GM12878 (cell line): ENCODE data around the gene CNPY1. TPM values are rescaled to one million over a fixed set of nuclear protein-coding genes. Genes with fewer than 3 reads are reported as not detected.
"Not testable (repeated sequence)": the region's sequence is repeated elsewhere in the genome, so short reads cannot be mapped to it uniquely, and the experiment has no call there.

Experiments used
- ATAC-seq: fragments of 200-7000 bp; cut with Tn5 transposase; 3 replicates; pipeline ENCODE4 v1.9.1; 2020; ENCODE audit warnings: mild to moderate bottlenecking, moderate library complexity
- BruUV-seq: library from RNA; stranded (reverse); fragments of 400-500 nt; replicated peaks from 2 replicates; lab custom pipeline; 2021; lab: Mats Ljungman, UMichigan
- CTCF ChIA-PET: fragments of 300-600 bp; sonication (Branson Sonifier 250); formaldehyde crosslinking; extraction: SDS; loops from one replicate; lab custom pipeline; 2021; ENCODE audit warnings: inconsistent platforms; lab: Yijun Ruan, JAX
- POLR2A ChIA-PET: fragments of 350-600 bp; formaldehyde crosslinking; extraction: SDS; loops from one replicate; lab custom pipeline; 2021; ENCODE audit warnings: inconsistent platforms; lab: Charles Lee
- RAD21 ChIA-PET: fragments of 300-600 bp; sonication (Branson Sonifier 250); formaldehyde crosslinking; loops from one replicate; lab custom pipeline; 2023; ENCODE audit warnings: antibody characterized with exemption; ENCODE audit not compliant: unreplicated experiment; lab: Charles Lee
- SMC1A ChIA-PET: fragments of 300-600 bp; sonication (Branson Sonifier 250); formaldehyde crosslinking; loops from one replicate; lab custom pipeline; 2023; ENCODE audit not compliant: unreplicated experiment, uncharacterized antibody; lab: Charles Lee
- DNase-seq: peaks from one replicate; pipeline ENCODE4 v3.0.0-alpha.2; 2011; ENCODE audit warnings: low read depth, low spot score
- FAIRE-seq: peaks from 3 replicates; lab custom pipeline; 2011; peaks lifted over from hg19 to GRCh38; lab: Jason Lieb, UNC
- H2AFZ ChIP-seq: 2 replicates; pipeline ENCODE4 v1.6.0; 2011; ENCODE audit warnings: low read depth, low read length, control low read depth; ENCODE audit not compliant: control insufficient read depth
- H3K27ac ChIP-seq: 2 replicates; pipeline ENCODE4 v1.5.1; 2011; ENCODE audit warnings: control low read depth; ENCODE audit not compliant: control insufficient read depth, insufficient read depth
- H3K27me3 ChIP-seq, 2 experiments: replicated peaks in 1 of 2; 2 replicates each; pipeline versions ENCODE4 v1.6.0 to v1.6.1; 2011; ENCODE audit warnings: low read length in 1 of 2; ENCODE audit not compliant: control insufficient read depth in 2 of 2, insufficient read depth in 2 of 2
- H3K36me3 ChIP-seq, 2 experiments: 2 replicates each; pipeline ENCODE4 v1.5.1; 2011; ENCODE audit warnings: low read length in 1 of 2; ENCODE audit not compliant: control insufficient read depth in 2 of 2, insufficient read depth in 2 of 2
- H3K4me1 ChIP-seq: 2 replicates; pipeline ENCODE4 v1.6.1; 2011; ENCODE audit warnings: mild to moderate bottlenecking, low read length, moderate library complexity, mixed read lengths; ENCODE audit not compliant: control insufficient read depth, insufficient read depth
- H3K4me2 ChIP-seq: 2 replicates; pipeline ENCODE4 v1.6.0; 2011; ENCODE audit warnings: control low read depth; ENCODE audit not compliant: control insufficient read depth, insufficient read depth
- H3K4me3 ChIP-seq: fragments of 200-600 bp; sonication (generic); 2 replicates; pipeline ENCODE4 v1.5.1; 2016
- H3K79me2 ChIP-seq: 2 replicates; pipeline ENCODE4 v1.6.0; 2011; ENCODE audit warnings: low read length; ENCODE audit not compliant: control insufficient read depth, insufficient read depth
- H3K9ac ChIP-seq: 2 replicates; pipeline ENCODE4 v1.8.0; 2011; ENCODE audit warnings: low read length, control low read depth, mixed read lengths; ENCODE audit not compliant: control insufficient read depth, insufficient read depth
- H3K9me3 ChIP-seq: replicated peaks from 3 replicates; pipeline ENCODE4 v1.5.1; 2011; ENCODE audit warnings: mild to moderate bottlenecking, low read length; ENCODE audit not compliant: control insufficient read depth, insufficient read depth
- H4K20me1 ChIP-seq: 2 replicates; pipeline ENCODE4 v1.6.0; 2011; ENCODE audit not compliant: control insufficient read depth, insufficient read depth
- CEBPB ChIP-seq, 2 experiments: fragments of 150-350 bp in 1 of 2; IDR thresholded peaks; 2 replicates each; pipeline ENCODE4 v1.6.1; 2012 to 2014; ENCODE audit warnings: low read depth in 2 of 2, low read length in 2 of 2, borderline replicate concordance in 1 of 2, inconsistent platforms in 1 of 2
- HDAC2 ChIP-seq: fragments of 200-600 bp; sonication (generic); IDR thresholded peaks from 2 replicates; pipeline ENCODE4 v1.6.1; 2017
- PAX8 ChIP-seq: fragments of 450-650 bp; IDR thresholded peaks from 2 replicates; pipeline ENCODE4 v1.6.1; 2017; ENCODE audit warnings: mild to moderate bottlenecking, moderate library complexity
- SPI1 ChIP-seq: IDR thresholded peaks from 2 replicates; pipeline ENCODE4 v1.6.1; 2011; ENCODE audit warnings: low read depth, mild to moderate bottlenecking, low read length, moderate library complexity, borderline replicate concordance; ENCODE audit not compliant: insufficient read depth
- STAT3 ChIP-seq: IDR thresholded peaks from 2 replicates; pipeline ENCODE4 v1.6.1; 2011; ENCODE audit warnings: low read depth, low read length, improper control_type of control experiment
- ZNF24 ChIP-seq: fragments of 450-650 bp; IDR thresholded peaks from 2 replicates; pipeline ENCODE4 v1.6.1; 2017; ENCODE audit warnings: antibody characterized with exemption, mild to moderate bottlenecking
- ZSCAN29 ChIP-seq: fragments of 450-650 bp; IDR thresholded peaks from 2 replicates; pipeline ENCODE4 v1.6.1; 2017; ENCODE audit warnings: mild to moderate bottlenecking, moderate library complexity
- WGBS: methylation state at CpG from one replicate; pipeline ENCODE4 v1.1.6; 2016; ENCODE audit warnings: low lambda C conversion rate; ENCODE audit not compliant: insufficient replicate concordance, insufficient coverage; ENCODE audit errors: missing lambda C conversion rate; 5-methylcytosine and 5-hydroxymethylcytosine counted together
- in situ Hi-C: fragments of 300-500 bp; cut with MboI; formaldehyde crosslinking; loops from 9 replicates; pipeline ENCODE4 v1.14.3; 2018; ENCODE audit warnings: mixed read lengths
- intact Hi-C: fragments of 100-400 bp; cut with micrococcal nuclease; formaldehyde crosslinking; loops from one replicate; pipeline ENCODE4 v1.14.2; 2022; ENCODE audit not compliant: unreplicated experiment
- polyA plus RNA-seq, 11 experiments: library from polyadenylated mRNA; depleted of rRNA in 4 of 11; unstranded in 6 of 11; stranded (reverse) in 5 of 11; fragments of >200 nt; fragmentation: Nextera tagmentation in 4 of 11; fragmentation: Illumina TruSeq in 1 of 11; extraction: Ambion mirVana in 4 of 11; extraction: Trizol in 1 of 11; gene quantifications; 1 replicate in 1 of 11; 2 replicates in 10 of 11; pipeline versions ENCODE4 v1.2.1 to v1.2.3, GENCODE V29; 2011 to 2016; ENCODE audit warnings: inconsistent platforms in 2 of 11, missing spikeins in 2 of 11, low read depth in 1 of 11
- total RNA-seq, 4 experiments: library from RNA; depleted of rRNA in 3 of 4; stranded (reverse); fragments of >200 nt in 3 of 4; fragmentation: Illumina TruSeq in 1 of 4; extraction: Trizol in 1 of 4; gene quantifications; 2 replicates each; pipeline versions ENCODE4 v1.2.1 to v1.2.3, GENCODE V29; 2013 to 2021
- TF ChIP-seq, protein P1 (sequence below): IDR thresholded peaks from 2 replicates; pipeline ENCODE4 v1.6.1; 2012; ENCODE audit warnings: low read depth, low read length, improper control_type of control experiment
- TF ChIP-seq, protein P2 (sequence below): IDR thresholded peaks from 2 replicates; pipeline ENCODE4 v1.6.1; 2012; ENCODE audit warnings: improper control_type of control experiment, low read depth, low read length; ENCODE audit not compliant: insufficient replicate concordance

The CNPY1 gene
- total and polyA plus RNA-seq, 10 of the 15 experiments (the other 5 are each of a cell fraction or from before 2014, with no cell fraction given): not detected

DNA sequence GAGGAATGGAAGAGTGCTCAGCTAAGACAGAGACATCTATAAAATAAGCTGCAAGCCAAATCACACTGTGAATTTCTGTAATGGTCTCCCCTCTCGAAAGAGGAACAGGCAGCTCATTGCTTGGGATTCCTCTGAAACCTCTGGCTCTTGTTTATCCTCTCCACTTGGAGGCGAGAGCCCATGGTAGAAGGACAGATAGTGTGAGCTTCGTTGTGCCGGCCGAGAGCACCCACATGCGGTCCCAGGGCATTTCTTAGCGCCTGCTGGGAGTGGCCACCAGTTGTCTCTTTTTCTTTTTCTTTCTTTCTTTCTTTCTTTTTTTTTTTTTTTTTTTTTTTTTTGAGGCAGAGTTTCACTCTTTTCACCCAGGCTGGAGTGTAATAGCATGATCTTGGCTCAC is 26.2 kb downstream of the CNPY1 start:
- Histone ChIP-seq H3K4me1 (no peaks in the 10 kb centered on the region), H3K27me3 (peaks cover 5 to 7% of the 10 kb centered on the region in 2 experiments; a peak in 2 of 4 replicates), H3K27ac (no peak overlapping the region), H3K4me3 (no peak overlapping the region), H3K36me3 (no peaks in the 10 kb centered on the region), H4K20me1 (no peaks in the 10 kb centered on the region), H2AFZ (no peak overlapping the region), H3K79me2 (no peaks in the 10 kb centered on the region), H3K4me2 (no peak overlapping the region), H3K9ac (no peak overlapping the region), H3K9me3 (no peaks in the 10 kb centered on the region)
- WGBS: 37% methylated on average over 7 of the region's 7 CpGs
- ATAC-seq: no peak
- no peak for FAIRE-seq
- ChIA-PET POLR2A (no interaction called here), RAD21 (no interaction called here), CTCF (no interaction called here), SMC1A (no interaction called here)
- no peak for TF ChIP-seq PAX8
- TF ChIP-seq, protein P1, sequence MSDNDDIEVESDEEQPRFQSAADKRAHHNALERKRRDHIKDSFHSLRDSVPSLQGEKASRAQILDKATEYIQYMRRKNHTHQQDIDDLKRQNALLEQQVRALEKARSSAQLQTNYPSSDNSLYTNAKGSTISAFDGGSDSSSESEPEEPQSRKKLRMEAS: no peak
- no peak for TF ChIP-seq SPI1
- no peak for TF ChIP-seq ZNF24
- no peak for TF ChIP-seq HDAC2
- TF ChIP-seq CEBPB (IDR thresholded peaks at IDR 0.05; ENCODE audit: borderline replicate concordance in 1 of 2, low read depth in 2 of 2, low read length in 2 of 2): no peak
- TF ChIP-seq, protein P2, sequence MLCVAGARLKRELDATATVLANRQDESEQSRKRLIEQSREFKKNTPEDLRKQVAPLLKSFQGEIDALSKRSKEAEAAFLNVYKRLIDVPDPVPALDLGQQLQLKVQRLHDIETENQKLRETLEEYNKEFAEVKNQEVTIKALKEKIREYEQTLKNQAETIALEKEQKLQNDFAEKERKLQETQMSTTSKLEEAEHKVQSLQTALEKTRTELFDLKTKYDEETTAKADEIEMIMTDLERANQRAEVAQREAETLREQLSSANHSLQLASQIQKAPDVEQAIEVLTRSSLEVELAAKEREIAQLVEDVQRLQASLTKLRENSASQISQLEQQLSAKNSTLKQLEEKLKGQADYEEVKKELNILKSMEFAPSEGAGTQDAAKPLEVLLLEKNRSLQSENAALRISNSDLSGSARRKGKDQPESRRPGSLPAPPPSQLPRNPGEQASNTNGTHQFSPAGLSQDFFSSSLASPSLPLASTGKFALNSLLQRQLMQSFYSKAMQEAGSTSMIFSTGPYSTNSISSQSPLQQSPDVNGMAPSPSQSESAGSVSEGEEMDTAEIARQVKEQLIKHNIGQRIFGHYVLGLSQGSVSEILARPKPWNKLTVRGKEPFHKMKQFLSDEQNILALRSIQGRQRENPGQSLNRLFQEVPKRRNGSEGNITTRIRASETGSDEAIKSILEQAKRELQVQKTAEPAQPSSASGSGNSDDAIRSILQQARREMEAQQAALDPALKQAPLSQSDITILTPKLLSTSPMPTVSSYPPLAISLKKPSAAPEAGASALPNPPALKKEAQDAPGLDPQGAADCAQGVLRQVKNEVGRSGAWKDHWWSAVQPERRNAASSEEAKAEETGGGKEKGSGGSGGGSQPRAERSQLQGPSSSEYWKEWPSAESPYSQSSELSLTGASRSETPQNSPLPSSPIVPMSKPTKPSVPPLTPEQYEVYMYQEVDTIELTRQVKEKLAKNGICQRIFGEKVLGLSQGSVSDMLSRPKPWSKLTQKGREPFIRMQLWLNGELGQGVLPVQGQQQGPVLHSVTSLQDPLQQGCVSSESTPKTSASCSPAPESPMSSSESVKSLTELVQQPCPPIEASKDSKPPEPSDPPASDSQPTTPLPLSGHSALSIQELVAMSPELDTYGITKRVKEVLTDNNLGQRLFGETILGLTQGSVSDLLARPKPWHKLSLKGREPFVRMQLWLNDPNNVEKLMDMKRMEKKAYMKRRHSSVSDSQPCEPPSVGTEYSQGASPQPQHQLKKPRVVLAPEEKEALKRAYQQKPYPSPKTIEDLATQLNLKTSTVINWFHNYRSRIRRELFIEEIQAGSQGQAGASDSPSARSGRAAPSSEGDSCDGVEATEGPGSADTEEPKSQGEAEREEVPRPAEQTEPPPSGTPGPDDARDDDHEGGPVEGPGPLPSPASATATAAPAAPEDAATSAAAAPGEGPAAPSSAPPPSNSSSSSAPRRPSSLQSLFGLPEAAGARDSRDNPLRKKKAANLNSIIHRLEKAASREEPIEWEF: no peak
- no peak for TF ChIP-seq STAT3
- TF ChIP-seq ZSCAN29: no peak
- no peak for DNase-seq
- no TSS peak for BruUV-seq
- intact Hi-C loops: no loop called here
- in situ Hi-C loops: no loop called here

DNA sequence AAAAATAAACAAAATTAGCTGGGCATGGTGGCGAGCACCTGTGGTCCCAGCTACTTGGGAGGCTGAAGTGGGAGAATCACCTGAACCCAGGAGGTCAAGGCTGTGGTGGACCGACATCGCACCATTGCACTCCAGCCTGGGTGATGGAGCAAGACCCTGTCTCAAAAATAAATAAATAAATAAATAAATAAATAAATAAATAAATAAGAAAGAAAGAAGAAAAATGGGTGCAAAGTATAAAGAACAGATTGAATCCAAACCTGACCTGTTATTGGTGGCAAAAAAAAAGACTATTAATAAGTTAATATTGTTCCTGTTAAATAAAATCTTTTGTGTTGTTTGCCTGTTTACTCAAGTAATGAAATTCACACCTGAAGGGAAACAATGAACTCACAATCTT is 27.0 kb downstream of the CNPY1 start:
- H3K9ac ChIP-seq, H3K9me3 ChIP-seq, RAD21 ChIA-PET, CTCF ChIA-PET, H3K79me2 ChIP-seq, intact Hi-C loops, H3K36me3 ChIP-seq, ATAC-seq, H3K4me2 ChIP-seq, SMC1A ChIA-PET, POLR2A ChIA-PET, H4K20me1 ChIP-seq, H3K27ac ChIP-seq, H3K27me3 ChIP-seq, H3K4me1 ChIP-seq, H3K4me3 ChIP-seq, BruUV-seq, in situ Hi-C loops, FAIRE-seq, H2AFZ ChIP-seq, DNase-seq: not testable (repeated sequence)
- WGBS: 64% methylated on average over 3 of the region's 3 CpGs
